Caco-2 (cell line): Measurements from ENCODE around the gene FLT4. TPM values are rescaled to one million over a fixed set of nuclear protein-coding genes. Genes with fewer than 3 reads are reported as not detected.

Experiments used
- BruUV-seq: library from RNA; stranded (reverse); fragments of 400-500 nt; replicated peaks from 2 replicates; lab custom pipeline; 2021; lab: Mats Ljungman, UMichigan
- CTCF ChIA-PET: fragments of 300-600 bp; sonication (Branson Sonifier 250); formaldehyde crosslinking; loops from one replicate; lab custom pipeline; 2022; ENCODE audit warnings: antibody characterized with exemption; lab: Charles Lee
- POLR2A ChIA-PET: fragments of 300-600 bp; sonication (Branson Sonifier 250); formaldehyde crosslinking; loops from one replicate; lab custom pipeline; 2022; ENCODE audit warnings: antibody characterized with exemption; lab: Charles Lee
- DNase-seq, 2 experiments: peaks; one replicate each; pipeline versions ENCODE4 v3.0.0 to v3.0.0-alpha.2; 2020 to 2022
- H3K27me3 ChIP-seq: replicated peaks from 2 replicates; pipeline ENCODE4 v1.6.0; 2011; ENCODE audit warnings: low read length; ENCODE audit not compliant: control insufficient read depth, insufficient read depth
- H3K36me3 ChIP-seq: 2 replicates; pipeline ENCODE4 v1.5.1; 2011; ENCODE audit warnings: low read length; ENCODE audit not compliant: control insufficient read depth, insufficient read depth
- H3K4me1 ChIP-seq: fragments of 250-450 bp; sonication (Bioruptor Pico); 2 replicates; pipeline ENCODE4 v1.5.1; 2020; ENCODE audit warnings: mild to moderate bottlenecking
- H3K4me3 ChIP-seq: 2 replicates; pipeline ENCODE4 v1.5.1; 2011; ENCODE audit warnings: low read depth, mild to moderate bottlenecking, control low read depth, low read length
- H3K9me3 ChIP-seq: fragments of 250-450 bp; sonication (Bioruptor Pico); 2 replicates; pipeline ENCODE4 v1.5.1; 2020; ENCODE audit warnings: mild to moderate bottlenecking, moderate library complexity
- H3K27ac Mint-ChIP-seq: one replicate; pipeline ENCODE4 v1.8.0; 2022; ENCODE audit warnings: mixed read lengths; ENCODE audit not compliant: unreplicated experiment
- H3K27me3 Mint-ChIP-seq: one replicate; pipeline ENCODE4 v1.8.0; 2022; ENCODE audit warnings: mixed read lengths; ENCODE audit not compliant: insufficient read depth, unreplicated experiment
- H3K36me3 Mint-ChIP-seq: one replicate; pipeline ENCODE4 v1.8.0; 2022; ENCODE audit warnings: mild to moderate bottlenecking, mixed read lengths; ENCODE audit not compliant: insufficient read depth, unreplicated experiment
- H3K4me1 Mint-ChIP-seq: one replicate; pipeline ENCODE4 v1.8.0; 2022; ENCODE audit warnings: low read depth, mixed read lengths; ENCODE audit not compliant: unreplicated experiment
- H3K4me3 Mint-ChIP-seq: one replicate; pipeline ENCODE4 v1.8.0; 2022; ENCODE audit warnings: mild to moderate bottlenecking, moderate library complexity, mixed read lengths; ENCODE audit not compliant: unreplicated experiment
- H3K9me3 Mint-ChIP-seq: one replicate; pipeline ENCODE4 v1.8.0; 2022; ENCODE audit warnings: mixed read lengths; ENCODE audit not compliant: unreplicated experiment
- CTCF ChIP-seq, 2 experiments: fragments of 200-600 bp in 1 of 2; IDR thresholded peaks; 1 replicate in 1 of 2; 2 replicates in 1 of 2; pipeline versions ENCODE4 v1.5.1 to v1.8.0; 2011 to 2022; ENCODE audit warnings: antibody characterized with exemption in 1 of 2, control low read depth in 1 of 2, inconsistent platforms in 1 of 2, low read depth in 1 of 2, low read length in 1 of 2, mild to moderate bottlenecking in 1 of 2, moderate library complexity in 1 of 2; ENCODE audit not compliant: insufficient read depth in 1 of 2, severe bottlenecking in 1 of 2, unreplicated experiment in 1 of 2
- intact Hi-C: fragments of 100-400 bp; cut with micrococcal nuclease; formaldehyde crosslinking; loops from one replicate; pipeline ENCODE4 v1.10.0; 2022; ENCODE audit not compliant: unreplicated experiment
- total RNA-seq: library from RNA; stranded (reverse); gene quantifications from 2 replicates; pipeline ENCODE4 v1.2.3, GENCODE V29; 2022

FLT4 gene
- total RNA-seq, 1 experiment from 2014 or later = not detected

- intact Hi-C loops = no loop called here
- Mint-ChIP-seq H3K4me3 (no peak overlapping the region), H3K36me3 (no peaks in the 10 kb centered on the region), H3K27me3 (peaks cover 31% of the 10 kb centered on the region), H3K9me3 (no peaks in the 10 kb centered on the region), H3K27ac (no peak overlapping the region), H3K4me1 (peaks cover 7% of the 10 kb centered on the region)
- POLR2A ChIA-PET = no interaction called here
- Histone ChIP-seq H3K27me3 (no peaks in the 10 kb centered on the region; the same call in 1 of the 2 replicates), H3K4me1 (no peaks in the 10 kb centered on the region), H3K9me3 (no peaks in the 10 kb centered on the region), H3K36me3 (no peaks in the 10 kb centered on the region), H3K4me3 (no peak overlapping the region)
- no peak for TF ChIP-seq CTCF (IDR thresholded peaks at IDR 0.05; ENCODE audit: insufficient read depth in 1 of 2, low read depth in 1 of 2, low read length in 1 of 2, severe bottlenecking in 1 of 2, unreplicated experiment in 1 of 2)
- DNase-seq = no peak
- no TSS peak for BruUV-seq
- CTCF ChIA-PET = no interaction called here
Measured at GRCh38 chr5:180647465-180647864, 1.9 kb downstream of the FLT4 start.

DNA sequence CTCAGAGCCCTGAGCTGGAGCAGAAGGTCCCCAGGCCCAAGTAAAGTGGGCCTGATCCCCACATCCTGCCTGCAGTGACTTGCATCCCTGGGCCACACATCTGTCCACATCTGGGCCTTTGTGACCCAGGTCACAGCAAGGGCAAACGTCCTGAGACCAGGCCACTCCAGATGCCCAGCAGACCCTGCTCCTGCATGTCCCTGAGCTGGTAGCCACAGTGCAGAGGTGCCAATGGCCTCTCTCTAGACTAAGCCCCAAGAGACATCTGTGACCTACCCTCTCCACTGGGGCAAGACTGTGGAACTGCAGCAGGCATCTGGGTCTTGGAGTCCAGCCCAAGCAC lies 2.5 kb downstream of the FLT4 start:
- ChIA-PET POLR2A (no interaction called here), CTCF (no interaction called here)
- TF ChIP-seq CTCF (IDR thresholded peaks at IDR 0.05; ENCODE audit: insufficient read depth in 1 of 2, low read depth in 1 of 2, low read length in 1 of 2, severe bottlenecking in 1 of 2, unreplicated experiment in 1 of 2) = no peak
- intact Hi-C loops = no loop called here
- H3K36me3 ChIP-seq = no peaks in the 10 kb centered on the region
- H3K27me3 ChIP-seq = no peaks in the 10 kb centered on the region; the same call in 1 of the 2 replicates
- Mint-ChIP-seq H3K4me3 (no peak overlapping the region), H3K9me3 (no peaks in the 10 kb centered on the region), H3K4me1 (peaks cover 7% of the 10 kb centered on the region), H3K27me3 (peaks cover 30% of the 10 kb centered on the region), H3K36me3 (no peaks in the 10 kb centered on the region), H3K27ac (no peak overlapping the region)
- DNase-seq = no peak
- H3K4me1 ChIP-seq = no peaks in the 10 kb centered on the region
- no peaks in the 10 kb centered on the region for H3K9me3 ChIP-seq
- no TSS peak for BruUV-seq
- H3K4me3 ChIP-seq = no peak overlapping the region

DNA sequence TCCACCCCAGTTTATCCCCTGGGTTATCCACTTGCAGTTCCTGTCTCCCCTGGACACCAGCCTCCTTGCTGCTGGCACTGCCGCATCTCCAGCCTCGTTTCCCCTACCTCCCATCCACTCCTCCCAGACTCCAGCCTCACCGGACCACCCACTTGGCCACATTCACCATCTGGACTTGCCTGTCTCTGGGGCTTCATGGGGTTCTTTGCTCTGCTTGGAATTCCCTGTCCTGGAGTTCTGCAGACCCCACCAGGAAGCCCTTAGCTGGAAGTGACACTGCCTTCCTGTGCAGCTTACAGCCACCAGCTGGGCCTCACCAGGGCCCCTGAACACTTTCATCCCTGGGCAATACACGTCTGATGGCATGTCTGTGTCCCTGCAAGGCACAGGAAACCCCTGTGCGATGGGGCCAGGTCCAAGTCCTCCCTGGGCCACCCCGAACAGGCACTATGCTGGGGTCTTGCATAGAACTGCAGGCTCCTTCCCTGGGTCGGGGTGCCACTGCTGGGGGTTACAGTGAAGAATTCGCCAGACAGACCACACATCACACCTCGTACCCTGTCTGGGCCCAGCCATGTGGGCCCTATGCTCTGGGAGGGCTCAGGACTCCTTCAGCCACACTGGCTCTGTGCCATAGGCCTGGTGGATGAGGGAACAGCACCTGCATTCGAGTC lies 3.0 kb downstream of the FLT4 start:
- no peak for TF ChIP-seq CTCF (IDR thresholded peaks at IDR 0.05; ENCODE audit: insufficient read depth in 1 of 2, low read depth in 1 of 2, low read length in 1 of 2, severe bottlenecking in 1 of 2, unreplicated experiment in 1 of 2)
- no peaks in the 10 kb centered on the region for H3K9me3 ChIP-seq
- H3K4me3 ChIP-seq = no peak overlapping the region
- no peaks in the 10 kb centered on the region; the same call in 1 of the 2 replicates for H3K27me3 ChIP-seq
- no peaks in the 10 kb centered on the region for H3K36me3 ChIP-seq
- ChIA-PET CTCF (no interaction called here), POLR2A (no interaction called here)
- Mint-ChIP-seq H3K9me3 (no peaks in the 10 kb centered on the region), H3K4me3 (no peak overlapping the region), H3K27me3 (peaks cover 26% of the 10 kb centered on the region), H3K36me3 (no peaks in the 10 kb centered on the region), H3K27ac (no peak overlapping the region), H3K4me1 (peaks cover 7% of the 10 kb centered on the region)
- no TSS peak for BruUV-seq
- intact Hi-C loops = no loop called here
- no peaks in the 10 kb centered on the region for H3K4me1 ChIP-seq
- no peak for DNase-seq
